Measurements from ENCODE around the gene IFNK.

GRCh38 chr9:27489087-27489876, 34.8 kb upstream of the IFNK start:
- no peak for TF ChIP-seq PATZ1 (tag by site-specific recombination; IDR thresholded peaks at IDR 0.05)
- TF ChIP-seq, protein P1, sequence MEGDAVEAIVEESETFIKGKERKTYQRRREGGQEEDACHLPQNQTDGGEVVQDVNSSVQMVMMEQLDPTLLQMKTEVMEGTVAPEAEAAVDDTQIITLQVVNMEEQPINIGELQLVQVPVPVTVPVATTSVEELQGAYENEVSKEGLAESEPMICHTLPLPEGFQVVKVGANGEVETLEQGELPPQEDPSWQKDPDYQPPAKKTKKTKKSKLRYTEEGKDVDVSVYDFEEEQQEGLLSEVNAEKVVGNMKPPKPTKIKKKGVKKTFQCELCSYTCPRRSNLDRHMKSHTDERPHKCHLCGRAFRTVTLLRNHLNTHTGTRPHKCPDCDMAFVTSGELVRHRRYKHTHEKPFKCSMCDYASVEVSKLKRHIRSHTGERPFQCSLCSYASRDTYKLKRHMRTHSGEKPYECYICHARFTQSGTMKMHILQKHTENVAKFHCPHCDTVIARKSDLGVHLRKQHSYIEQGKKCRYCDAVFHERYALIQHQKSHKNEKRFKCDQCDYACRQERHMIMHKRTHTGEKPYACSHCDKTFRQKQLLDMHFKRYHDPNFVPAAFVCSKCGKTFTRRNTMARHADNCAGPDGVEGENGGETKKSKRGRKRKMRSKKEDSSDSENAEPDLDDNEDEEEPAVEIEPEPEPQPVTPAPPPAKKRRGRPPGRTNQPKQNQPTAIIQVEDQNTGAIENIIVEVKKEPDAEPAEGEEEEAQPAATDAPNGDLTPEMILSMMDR (tag by site-specific recombination; IDR thresholded peaks at IDR 0.05), result no peak
- TF ChIP-seq ZNF274 (IDR thresholded peaks at IDR 0.05; ENCODE audit: low read length), result no peak
- TF ChIP-seq ZNF274 (tag by site-specific recombination; IDR thresholded peaks at IDR 0.05; ENCODE audit: borderline replicate concordance), result no peak
- no peak for TF ChIP-seq ZNF302 (tag by site-specific recombination; IDR thresholded peaks at IDR 0.05; ENCODE audit: low read depth)
- no peak for TF ChIP-seq ZBTB8A (tag by site-specific recombination; IDR thresholded peaks at IDR 0.05)

Measured in HEK293 (cell line).